GM06990 (cell line): ENCODE results near the gene KDM4B.

Experiments
- DNase-seq: peaks from one replicate; pipeline ENCODE4 v3.0.0-alpha.2; 2011; ENCODE audit not compliant: insufficient read length; ENCODE audit errors: extremely low read depth
- H3K27me3 ChIP-seq: replicated peaks from 2 replicates; pipeline ENCODE4 v1.6.0; 2011; ENCODE audit warnings: low read length; ENCODE audit not compliant: control insufficient read depth, insufficient read depth
- H3K36me3 ChIP-seq: 2 replicates; pipeline ENCODE4 v1.5.1; 2011; ENCODE audit warnings: low read length; ENCODE audit not compliant: control insufficient read depth, insufficient read depth
- H3K4me3 ChIP-seq: replicated peaks from 2 replicates; pipeline ENCODE4 v1.5.1; 2011; ENCODE audit warnings: low read depth, mild to moderate bottlenecking, control low read depth, low read length
- CTCF ChIP-seq: IDR thresholded peaks from 2 replicates; pipeline ENCODE4 v1.5.1; 2011; ENCODE audit warnings: low read length, control low read depth, mild to moderate bottlenecking, inconsistent platforms; ENCODE audit not compliant: insufficient read depth, poor library complexity, severe bottlenecking

The KDM4B gene

GRCh38 chr19:5055457-5055776 is 86.5 kb downstream of the KDM4B start:
- TF ChIP-seq CTCF = no peak
- no peaks in the 10 kb centered on the region for H3K27me3 ChIP-seq
- DNase-seq = no peak
- no peaks in the 10 kb centered on the region; the same call in 1 of the 2 replicates for H3K36me3 ChIP-seq
- no peak overlapping the region for H3K4me3 ChIP-seq

- Histone ChIP-seq H3K4me3 (no peak overlapping the region), H3K36me3 (peaks cover 3% of the 10 kb centered on the region), H3K27me3 (no peaks in the 10 kb centered on the region)
- TF ChIP-seq CTCF = no peak
- no peak for DNase-seq
Observed at GRCh38 chr19:5057860-5058259, 88.9 kb downstream of the KDM4B start.

- TF ChIP-seq CTCF = no peak
- H3K36me3 ChIP-seq = peaks cover 4% of the 10 kb centered on the region
- no peak overlapping the region for H3K4me3 ChIP-seq
- no peak for DNase-seq
- no peaks in the 10 kb centered on the region for H3K27me3 ChIP-seq
Observed at GRCh38 chr19:5058521-5059212, 89.8 kb downstream of the KDM4B start.

GRCh38 chr19:5059213-5059574 is 90.3 kb downstream of the KDM4B start:
- Histone ChIP-seq H3K4me3 (no peak overlapping the region), H3K36me3 (peaks cover 7% of the 10 kb centered on the region), H3K27me3 (no peaks in the 10 kb centered on the region)
- no peak for TF ChIP-seq CTCF
- no peak for DNase-seq

- TF ChIP-seq CTCF = no peak
- no peak for DNase-seq
- H3K27me3 ChIP-seq = no peaks in the 10 kb centered on the region
- peaks cover 8% of the 10 kb centered on the region for H3K36me3 ChIP-seq
- no peak overlapping the region for H3K4me3 ChIP-seq
Observed at GRCh38 chr19:5059793-5060192, 90.9 kb downstream of the KDM4B start.

- DNase-seq = no peak
- Histone ChIP-seq H3K27me3 (no peaks in the 10 kb centered on the region), H3K36me3 (peaks cover 10% of the 10 kb centered on the region), H3K4me3 (no peak overlapping the region)
- TF ChIP-seq CTCF = no peak
Observed at GRCh38 chr19:5062195-5062594, 93.3 kb downstream of the KDM4B start.
